K562 (cell line): Measurements from ENCODE around the gene DNMBP. TPM values are rescaled to one million over a fixed set of nuclear protein-coding genes. Genes with fewer than 3 reads are reported as not detected.

Experiments used
- ATAC-seq: fragments of 200-7000 bp; cut with Tn5 transposase; 3 replicates; pipeline ENCODE4 v1.9.1; 2020; ENCODE audit warnings: moderate library complexity
- BruUV-seq: library from RNA; stranded (reverse); fragments of 400-500 nt; replicated peaks from 2 replicates; lab custom pipeline; 2021; lab: Mats Ljungman, UMichigan
- CTCF ChIA-PET: fragments of 300-600 bp; formaldehyde crosslinking; extraction: SDS; loops from one replicate; lab custom pipeline; 2021; ENCODE audit warnings: low intra/inter-chr PET ratio; lab: Yijun Ruan, JAX
- POLR2A ChIA-PET: fragments of 300-600, 350-650 bp; sonication (Branson Sonifier 250); formaldehyde crosslinking; extraction: SDS; loops from one replicate; lab custom pipeline; 2021; ENCODE audit warnings: antibody characterized with exemption, inconsistent platforms; lab: Yijun Ruan, JAX
- DNase-seq, 4 experiments: peaks; one replicate each; pipeline versions ENCODE4 v3.0.0 to v3.0.0-alpha.2; 2011 to 2018; ENCODE audit warnings: low spot score in 3 of 4, mixed read lengths in 3 of 4; ENCODE audit errors: extremely low read depth in 1 of 4
- FAIRE-seq: peaks from 2 replicates; lab custom pipeline; 2011; peaks lifted over from hg19 to GRCh38; lab: Jason Lieb, UNC
- H2AFZ ChIP-seq: 2 replicates; pipeline ENCODE4 v1.6.0; 2011; ENCODE audit warnings: low read depth, low read length, control low read depth, inconsistent platforms
- H3K27ac ChIP-seq: fragments of 200-600 bp; 3 replicates; pipeline ENCODE4 v1.8.0; 2011; ENCODE audit warnings: low read depth, mild to moderate bottlenecking, control low read depth, inconsistent platforms, low read length, moderate library complexity, mixed read lengths; ENCODE audit errors: extremely low read depth
- H3K27me3 ChIP-seq, 2 experiments: fragments of 300-600 bp in 1 of 2; 2 replicates in 1 of 2; 3 replicates in 1 of 2; pipeline versions ENCODE4 v1.6.0 to v1.8.0; 2011; ENCODE audit warnings: inconsistent platforms in 2 of 2, low read length in 2 of 2, mild to moderate bottlenecking in 1 of 2, mixed read lengths in 1 of 2, moderate library complexity in 1 of 2; ENCODE audit not compliant: control insufficient read depth in 2 of 2, insufficient read depth in 2 of 2
- H3K36me3 ChIP-seq: fragments of 300-600 bp; 3 replicates; pipeline ENCODE4 v1.8.0; 2011; ENCODE audit warnings: mild to moderate bottlenecking, low read length, inconsistent platforms; ENCODE audit not compliant: control insufficient read depth, insufficient read depth
- H3K4me1 ChIP-seq, 2 experiments: fragments of 200-600 bp in 1 of 2; replicated peaks in 1 of 2; 2 replicates in 1 of 2; 3 replicates in 1 of 2; pipeline versions ENCODE4 v1.5.1 to v1.8.0; 2011; ENCODE audit warnings: inconsistent platforms in 2 of 2, low read length in 2 of 2, mild to moderate bottlenecking in 1 of 2, mixed read lengths in 1 of 2, moderate library complexity in 1 of 2; ENCODE audit not compliant: control insufficient read depth in 2 of 2, insufficient read depth in 2 of 2
- H3K4me2 ChIP-seq: 2 replicates; pipeline ENCODE4 v1.6.1; 2011; ENCODE audit warnings: low read length, control low read depth, inconsistent platforms, mixed read lengths; ENCODE audit not compliant: insufficient read depth
- H3K4me3 ChIP-seq: fragments of 200-600 bp; sonication (generic), shearing (Covaris generic); 2 replicates; pipeline ENCODE4 v1.5.1; 2016; ENCODE audit warnings: control low read depth, inconsistent platforms
- H3K79me2 ChIP-seq: fragments of 200-600 bp; 3 replicates; pipeline ENCODE4 v1.8.0; 2011; ENCODE audit warnings: low read length, inconsistent platforms; ENCODE audit not compliant: control insufficient read depth, insufficient read depth
- H3K9ac ChIP-seq, 2 experiments: 2 replicates each; pipeline versions ENCODE4 v1.6.0 to v1.6.1; 2011; ENCODE audit warnings: low read depth in 2 of 2, low read length in 2 of 2, control low read depth in 1 of 2, inconsistent platforms in 1 of 2, mild to moderate bottlenecking in 1 of 2, mixed read lengths in 1 of 2; ENCODE audit not compliant: insufficient read depth in 1 of 2
- H3K9me1 ChIP-seq: one replicate; pipeline ENCODE4 v1.6.0; 2011; ENCODE audit warnings: inconsistent platforms, mild to moderate bottlenecking, low read length, moderate library complexity; ENCODE audit not compliant: control insufficient read depth, insufficient read depth
- H3K9me3 ChIP-seq: replicated peaks from 2 replicates; pipeline ENCODE4 v1.5.1; 2011; ENCODE audit warnings: low read depth, low read length, inconsistent platforms; ENCODE audit not compliant: control insufficient read depth, insufficient read depth
- H4K20me1 ChIP-seq: replicated peaks from 2 replicates; pipeline ENCODE4 v1.6.1; 2011; ENCODE audit warnings: low read length, inconsistent platforms, mixed read lengths; ENCODE audit not compliant: control insufficient read depth, insufficient read depth
- EP400 ChIP-seq: fragments of 450-650 bp; IDR thresholded peaks from 2 replicates; pipeline ENCODE4 v1.6.1; 2017; ENCODE audit warnings: antibody characterized with exemption, mild to moderate bottlenecking, moderate library complexity
- JUN ChIP-seq, 2 experiments: sonication (generic) in 1 of 2; formaldehyde crosslinking in 1 of 2; IDR thresholded peaks; 2 replicates each; pipeline versions ENCODE4 v1.6.1 to v1.8.0; 2012 to 2022; ENCODE audit warnings: borderline replicate concordance in 2 of 2, mild to moderate bottlenecking in 2 of 2, improper control_type of control experiment in 1 of 2, low read depth in 1 of 2, low read length in 1 of 2, missing genetic modification reagents in 1 of 2
- KHSRP ChIP-seq: fragments of 450-650 bp; IDR thresholded peaks from 2 replicates; pipeline ENCODE4 v1.6.1; 2017
- MTA2 ChIP-seq: fragments of 450-650 bp; IDR thresholded peaks from 2 replicates; pipeline ENCODE4 v1.6.1; 2016; ENCODE audit warnings: low read depth
- MXI1 ChIP-seq: IDR thresholded peaks from 2 replicates; pipeline ENCODE4 v1.6.1; 2011; ENCODE audit warnings: low read depth, mild to moderate bottlenecking, improper control_type of control experiment, low read length
- NRF1 ChIP-seq, 2 experiments: fragments of 450-650 bp; IDR thresholded peaks in 1 of 2; conservative IDR thresholded peaks in 1 of 2; 2 replicates each; pipeline ENCODE4 v1.6.1; 2014; ENCODE audit warnings: mild to moderate bottlenecking in 2 of 2
- PRMT5 ChIP-seq: sonication (generic); formaldehyde crosslinking; IDR thresholded peaks from 2 replicates; pipeline ENCODE4 v1.5.0; 2020; ENCODE audit warnings: missing genetic modification reagents
- TSC22D4 ChIP-seq: fragments of 450-650 bp; IDR thresholded peaks from 2 replicates; pipeline ENCODE4 v1.6.1; 2016; ENCODE audit warnings: missing genetic modification characterization, missing biosample characterization, control low read depth
- U2AF1 ChIP-seq: fragments of 200-400 bp; formaldehyde crosslinking; optimal IDR thresholded peaks from 2 replicates; pipeline ENCODE3; 2017; ENCODE audit warnings: mild to moderate bottlenecking, low read depth, low read length, moderate library complexity
- UBTF ChIP-seq, 2 experiments: IDR thresholded peaks; 2 replicates each; pipeline ENCODE4 v1.6.1; 2012; ENCODE audit warnings: improper control_type of control experiment in 2 of 2, low read depth in 2 of 2, low read length in 2 of 2, borderline replicate concordance in 1 of 2
- ZNF347 ChIP-seq: fragments of 450-650 bp; formaldehyde crosslinking; IDR thresholded peaks from 2 replicates; pipeline ENCODE4 v1.4.0; 2020; ENCODE audit warnings: low read depth, mild to moderate bottlenecking, moderate library complexity
- ZNF79 ChIP-seq: fragments of 250-450 bp; sonication (Bioruptor Pico); IDR thresholded peaks from 2 replicates; pipeline ENCODE4 v1.4.0; 2020; ENCODE audit warnings: low read depth, mild to moderate bottlenecking, moderate library complexity
- WGBS: fragments of 100-300 bp; shearing (Covaris generic); methylation state at CpG from one replicate; pipeline ENCODE4 v1.1.6; 2016; ENCODE audit warnings: low coverage, mixed read lengths; ENCODE audit not compliant: insufficient coverage; ENCODE audit errors: missing lambda C conversion rate; 5-methylcytosine and 5-hydroxymethylcytosine counted together
- in situ Hi-C: fragments of 300-500 bp; cut with MboI; formaldehyde crosslinking; loops from 4 replicates; pipeline ENCODE4 v1.15.0; 2018; ENCODE audit warnings: inconsistent platforms, mixed read lengths
- intact Hi-C: fragments of 100-400 bp; cut with micrococcal nuclease; formaldehyde crosslinking; loops from 2 replicates; pipeline ENCODE4 v1.14.2; 2022
- polyA plus RNA-seq, 8 experiments: library from polyadenylated mRNA; depleted of rRNA in 4 of 8; stranded (reverse) in 5 of 8; unstranded in 3 of 8; fragments of >200 nt; fragmentation: Nextera tagmentation in 2 of 8; fragmentation: Illumina TruSeq in 1 of 8; extraction: Ambion mirVana in 2 of 8; extraction: Trizol in 1 of 8; gene quantifications; 2 replicates each; pipeline versions ENCODE4 v1.2.1 to v1.2.3, GENCODE V29; 2011 to 2014; ENCODE audit warnings: inconsistent platforms in 1 of 8, missing spikeins in 1 of 8
- total RNA-seq, 7 experiments: library from RNA; depleted of rRNA in 6 of 7; stranded (reverse); fragments of >200 nt in 6 of 7; fragmentation: Illumina TruSeq in 2 of 7; extraction: Trizol in 2 of 7; gene quantifications; 2 replicates each; pipeline versions ENCODE4 v1.2.1 to v1.2.3, GENCODE V29; 2011 to 2021; ENCODE audit warnings: low replicate concordance in 1 of 7
- TF ChIP-seq, protein P1 (sequence below): sonication (generic); formaldehyde crosslinking; IDR thresholded peaks from 2 replicates; pipeline ENCODE4 v1.8.1; 2023; ENCODE audit warnings: mild to moderate bottlenecking, missing genetic modification reagents
- TF ChIP-seq, protein P2 (sequence below): fragments of 250-450 bp; sonication (Bioruptor Pico); IDR thresholded peaks from 2 replicates; pipeline ENCODE4 v1.8.0; 2022; ENCODE audit warnings: inconsistent platforms
- TF ChIP-seq, protein P3 (sequence below): sonication (generic); formaldehyde crosslinking; IDR thresholded peaks from 2 replicates; pipeline ENCODE4 v1.8.1; 2023; ENCODE audit warnings: mild to moderate bottlenecking, missing genetic modification reagents, moderate library complexity

Gene DNMBP
- total and polyA plus RNA-seq, 9 of the 15 experiments (the other 6 are each of a cell fraction or from before 2014, with no cell fraction given) = 0.83 to 3.7 (median 2.2) TPM

GRCh38 chr10:100037758-100038315, 28.1 kb upstream of the DNMBP start:
- no peak for ATAC-seq
- POLR2A ChIA-PET = interaction anchor here (0.9 kb wide), 1 partner anchor 16 kb away, joined by 3 read pairs; no protein-coding TSS in a partner anchor

More at GRCh38 chr10:100037758-100038315, 28.1 kb upstream of the DNMBP start:
- FAIRE-seq (no peak), DNase-seq (no peak)
- Histone ChIP-seq H4K20me1 (no peaks in the 10 kb centered on the region), H3K27ac (no peak overlapping the region), H3K9ac (no peak overlapping the region), H3K79me2 (no peaks in the 10 kb centered on the region), H3K9me1 (no peaks in the 10 kb centered on the region), H3K27me3 (peaks cover 0 to 6% of the 10 kb centered on the region in 2 experiments; a peak in 2 of 5 replicates), H2AFZ (no peak overlapping the region), H3K4me2 (no peak overlapping the region), H3K4me1 (no peaks in the 10 kb centered on the region; a peak in 1 of 5 replicates), H3K9me3 (peaks cover 2% of the 10 kb centered on the region; the same call in 1 of the 2 replicates), H3K36me3 (no peaks in the 10 kb centered on the region), H3K4me3 (no peak overlapping the region)
- CTCF ChIA-PET = interaction anchor here (0.6 to 0.7 kb wide), 2 partner anchors 191 to 652 kb away, joined by 3 to 4 read pairs; no protein-coding TSS in a partner anchor
- BruUV-seq = no TSS peak
- intact Hi-C loops (no loop called here), in situ Hi-C loops (no loop called here)
- TF ChIP-seq, protein P1, sequence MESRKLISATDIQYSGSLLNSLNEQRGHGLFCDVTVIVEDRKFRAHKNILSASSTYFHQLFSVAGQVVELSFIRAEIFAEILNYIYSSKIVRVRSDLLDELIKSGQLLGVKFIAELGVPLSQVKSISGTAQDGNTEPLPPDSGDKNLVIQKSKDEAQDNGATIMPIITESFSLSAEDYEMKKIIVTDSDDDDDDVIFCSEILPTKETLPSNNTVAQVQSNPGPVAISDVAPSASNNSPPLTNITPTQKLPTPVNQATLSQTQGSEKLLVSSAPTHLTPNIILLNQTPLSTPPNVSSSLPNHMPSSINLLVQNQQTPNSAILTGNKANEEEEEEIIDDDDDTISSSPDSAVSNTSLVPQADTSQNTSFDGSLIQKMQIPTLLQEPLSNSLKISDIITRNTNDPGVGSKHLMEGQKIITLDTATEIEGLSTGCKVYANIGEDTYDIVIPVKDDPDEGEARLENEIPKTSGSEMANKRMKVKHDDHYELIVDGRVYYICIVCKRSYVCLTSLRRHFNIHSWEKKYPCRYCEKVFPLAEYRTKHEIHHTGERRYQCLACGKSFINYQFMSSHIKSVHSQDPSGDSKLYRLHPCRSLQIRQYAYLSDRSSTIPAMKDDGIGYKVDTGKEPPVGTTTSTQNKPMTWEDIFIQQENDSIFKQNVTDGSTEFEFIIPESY (CRISPR knock-in tag) = no peak
- TF ChIP-seq ZNF79 (CRISPR knock-in tag) (no peak), EP400 (no peak), JUN (IDR thresholded peaks at IDR 0.05; ENCODE audit: borderline replicate concordance, low read depth, low read length) (no peak), JUN (CRISPR knock-in tag; IDR thresholded peaks at IDR 0.05; ENCODE audit: borderline replicate concordance) (no peak), TSC22D4 (tag) (no peak), MTA2 (no peak), U2AF1 (no peak), ZNF347 (CRISPR knock-in tag) (no peak), KHSRP (no peak), UBTF (IDR thresholded peaks at IDR 0.05; ENCODE audit: borderline replicate concordance in 1 of 2, low read depth in 2 of 2, low read length in 2 of 2) (no peak), MXI1 (no peak), PRMT5 (CRISPR knock-in tag) (no peak), NRF1 (conservative IDR thresholded peaks at IDR 0.05 in 1 of 2, IDR thresholded peaks at IDR 0.05 in 1 of 2) (no peak)
- TF ChIP-seq, protein P2, sequence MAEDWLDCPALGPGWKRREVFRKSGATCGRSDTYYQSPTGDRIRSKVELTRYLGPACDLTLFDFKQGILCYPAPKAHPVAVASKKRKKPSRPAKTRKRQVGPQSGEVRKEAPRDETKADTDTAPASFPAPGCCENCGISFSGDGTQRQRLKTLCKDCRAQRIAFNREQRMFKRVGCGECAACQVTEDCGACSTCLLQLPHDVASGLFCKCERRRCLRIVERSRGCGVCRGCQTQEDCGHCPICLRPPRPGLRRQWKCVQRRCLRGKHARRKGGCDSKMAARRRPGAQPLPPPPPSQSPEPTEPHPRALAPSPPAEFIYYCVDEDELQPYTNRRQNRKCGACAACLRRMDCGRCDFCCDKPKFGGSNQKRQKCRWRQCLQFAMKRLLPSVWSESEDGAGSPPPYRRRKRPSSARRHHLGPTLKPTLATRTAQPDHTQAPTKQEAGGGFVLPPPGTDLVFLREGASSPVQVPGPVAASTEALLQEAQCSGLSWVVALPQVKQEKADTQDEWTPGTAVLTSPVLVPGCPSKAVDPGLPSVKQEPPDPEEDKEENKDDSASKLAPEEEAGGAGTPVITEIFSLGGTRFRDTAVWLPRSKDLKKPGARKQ = no peak
- TF ChIP-seq, protein P3, sequence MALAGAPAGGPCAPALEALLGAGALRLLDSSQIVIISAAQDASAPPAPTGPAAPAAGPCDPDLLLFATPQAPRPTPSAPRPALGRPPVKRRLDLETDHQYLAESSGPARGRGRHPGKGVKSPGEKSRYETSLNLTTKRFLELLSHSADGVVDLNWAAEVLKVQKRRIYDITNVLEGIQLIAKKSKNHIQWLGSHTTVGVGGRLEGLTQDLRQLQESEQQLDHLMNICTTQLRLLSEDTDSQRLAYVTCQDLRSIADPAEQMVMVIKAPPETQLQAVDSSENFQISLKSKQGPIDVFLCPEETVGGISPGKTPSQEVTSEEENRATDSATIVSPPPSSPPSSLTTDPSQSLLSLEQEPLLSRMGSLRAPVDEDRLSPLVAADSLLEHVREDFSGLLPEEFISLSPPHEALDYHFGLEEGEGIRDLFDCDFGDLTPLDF (CRISPR knock-in tag) = no peak
- WGBS = 3% methylated on average over 4 of the region's 5 CpGs
